Measurements from ENCODE around the gene SCARB2. TPM values are rescaled to one million over a fixed set of nuclear protein-coding genes. Genes with fewer than 3 reads are reported as not detected.

The SCARB2 gene
- total and polyA plus RNA-seq, 2 experiments from 2014 or later = 131 to 246 TPM

DNA sequence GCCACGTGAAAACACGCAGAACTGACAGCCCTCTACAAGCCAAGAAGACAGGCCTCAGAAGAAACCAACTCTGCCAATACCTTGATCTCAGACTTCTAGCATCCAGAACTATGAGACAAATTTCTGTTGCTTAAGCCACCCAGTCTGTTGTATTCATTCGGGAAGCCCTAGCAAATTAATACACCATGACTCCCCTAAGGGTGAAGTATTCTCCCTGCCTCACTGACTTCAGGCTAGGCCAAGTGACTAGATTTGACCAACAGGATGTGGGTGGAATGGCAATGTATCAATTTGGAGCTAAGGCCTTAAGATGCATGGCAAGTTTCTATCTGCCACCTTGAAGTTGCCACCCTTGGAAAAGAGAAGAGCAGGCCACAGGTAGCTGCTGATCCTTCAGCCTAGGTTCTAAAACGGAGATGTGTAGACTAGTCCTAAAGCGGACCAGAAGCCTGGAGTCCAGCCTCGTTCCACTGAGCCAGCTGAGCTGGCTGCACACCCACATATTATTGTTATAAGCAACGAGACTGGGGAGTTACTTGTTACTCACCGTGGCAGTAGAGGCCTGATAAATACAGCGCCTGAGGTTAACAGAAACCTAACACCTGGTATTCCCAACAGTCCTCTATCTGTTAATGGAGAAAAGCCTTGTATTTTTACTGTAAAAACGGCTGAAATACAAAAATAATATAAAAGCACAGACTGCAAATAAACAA is 16.4 kb downstream of the SCARB2 start:
- Histone ChIP-seq H3K27ac (peak overlapping the region; percentile 74), H3K9me3 (ENCODE audit: low read depth) (no peaks in the 10 kb centered on the region), H3K27me3 (no peaks in the 10 kb centered on the region), H3K4me1 (ENCODE audit: insufficient read depth) (peaks cover 77% of the 10 kb centered on the region), H3K36me3 (replicated peaks; ENCODE audit: insufficient read depth, low read depth) (peaks cover 5% of the 10 kb centered on the region), H3K4me2 (peak overlapping the region; percentile 63), H2AFZ (no peak overlapping the region), H4K20me1 (ENCODE audit: insufficient read depth, poor library complexity, severe bottlenecking) (no peaks in the 10 kb centered on the region), H3K4me3 (no peak overlapping the region), H3K79me2 (peaks cover 86% of the 10 kb centered on the region), H3K9me2 (replicated peaks; ENCODE audit: insufficient read depth) (no peaks in the 10 kb centered on the region)
- no peak for TF ChIP-seq EZH2phosphoT487 (IDR thresholded peaks at IDR 0.05; ENCODE audit: low read depth, severe bottlenecking, unreplicated experiment)
- TF ChIP-seq EZH2 (IDR thresholded peaks at IDR 0.05; ENCODE audit: borderline replicate concordance) = no peak
- TF ChIP-seq, protein P1, sequence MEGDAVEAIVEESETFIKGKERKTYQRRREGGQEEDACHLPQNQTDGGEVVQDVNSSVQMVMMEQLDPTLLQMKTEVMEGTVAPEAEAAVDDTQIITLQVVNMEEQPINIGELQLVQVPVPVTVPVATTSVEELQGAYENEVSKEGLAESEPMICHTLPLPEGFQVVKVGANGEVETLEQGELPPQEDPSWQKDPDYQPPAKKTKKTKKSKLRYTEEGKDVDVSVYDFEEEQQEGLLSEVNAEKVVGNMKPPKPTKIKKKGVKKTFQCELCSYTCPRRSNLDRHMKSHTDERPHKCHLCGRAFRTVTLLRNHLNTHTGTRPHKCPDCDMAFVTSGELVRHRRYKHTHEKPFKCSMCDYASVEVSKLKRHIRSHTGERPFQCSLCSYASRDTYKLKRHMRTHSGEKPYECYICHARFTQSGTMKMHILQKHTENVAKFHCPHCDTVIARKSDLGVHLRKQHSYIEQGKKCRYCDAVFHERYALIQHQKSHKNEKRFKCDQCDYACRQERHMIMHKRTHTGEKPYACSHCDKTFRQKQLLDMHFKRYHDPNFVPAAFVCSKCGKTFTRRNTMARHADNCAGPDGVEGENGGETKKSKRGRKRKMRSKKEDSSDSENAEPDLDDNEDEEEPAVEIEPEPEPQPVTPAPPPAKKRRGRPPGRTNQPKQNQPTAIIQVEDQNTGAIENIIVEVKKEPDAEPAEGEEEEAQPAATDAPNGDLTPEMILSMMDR (IDR thresholded peaks at IDR 0.05; ENCODE audit: poor library complexity) = no peak
- no peak for DNase-seq (ENCODE audit: low spot score)
- WGBS (ENCODE audit: low lambda C conversion rate, missing lambda C conversion rate) = 78% methylated on average over 10 of the region's 10 CpGs

- no peak overlapping the region for H2AFZ ChIP-seq
- no peaks in the 10 kb centered on the region for H4K20me1 ChIP-seq (ENCODE audit: insufficient read depth, poor library complexity, severe bottlenecking)
- H3K4me3 ChIP-seq = no peak overlapping the region
- peak overlapping the region; percentile 74 for H3K27ac ChIP-seq
- H3K4me1 ChIP-seq (ENCODE audit: insufficient read depth) = peaks cover 80% of the 10 kb centered on the region
- no peaks in the 10 kb centered on the region for H3K27me3 ChIP-seq
- no peak overlapping the region for H3K4me2 ChIP-seq
- peaks cover 85% of the 10 kb centered on the region for H3K79me2 ChIP-seq
- no peak for DNase-seq (ENCODE audit: low spot score)
- 100% methylated on average over 2 of the region's 2 CpGs for WGBS (ENCODE audit: low lambda C conversion rate, missing lambda C conversion rate)
- TF ChIP-seq EZH2 (IDR thresholded peaks at IDR 0.05; ENCODE audit: borderline replicate concordance) = no peak
- TF ChIP-seq, protein P1 (IDR thresholded peaks at IDR 0.05; ENCODE audit: poor library complexity) = no peak
- no peak for TF ChIP-seq EZH2phosphoT487 (IDR thresholded peaks at IDR 0.05; ENCODE audit: low read depth, severe bottlenecking, unreplicated experiment)
- H3K36me3 ChIP-seq (replicated peaks; ENCODE audit: insufficient read depth, low read depth) = peaks cover 5% of the 10 kb centered on the region
- no peaks in the 10 kb centered on the region for H3K9me3 ChIP-seq (ENCODE audit: low read depth)
- no peaks in the 10 kb centered on the region for H3K9me2 ChIP-seq (replicated peaks; ENCODE audit: insufficient read depth)
Measured at GRCh38 chr4:76196376-76196775, 17.2 kb downstream of the SCARB2 start.

GRCh38 chr4:76195326-76195725 is 18.3 kb downstream of the SCARB2 start:
- Histone ChIP-seq H3K9me3 (ENCODE audit: low read depth) (no peaks in the 10 kb centered on the region), H3K9me2 (replicated peaks; ENCODE audit: insufficient read depth) (no peaks in the 10 kb centered on the region), H3K4me2 (peak overlapping the region; percentile 6), H3K27me3 (no peaks in the 10 kb centered on the region), H3K79me2 (peaks cover 85% of the 10 kb centered on the region), H2AFZ (no peak overlapping the region), H3K4me3 (no peak overlapping the region), H3K4me1 (ENCODE audit: insufficient read depth) (peaks cover 71% of the 10 kb centered on the region), H4K20me1 (ENCODE audit: insufficient read depth, poor library complexity, severe bottlenecking) (no peaks in the 10 kb centered on the region), H3K36me3 (replicated peaks; ENCODE audit: insufficient read depth, low read depth) (peaks cover 5% of the 10 kb centered on the region), H3K27ac (peak overlapping the region; percentile 74)
- TF ChIP-seq EZH2phosphoT487 (IDR thresholded peaks at IDR 0.05; ENCODE audit: low read depth, severe bottlenecking, unreplicated experiment) (no peak), EZH2 (IDR thresholded peaks at IDR 0.05; ENCODE audit: borderline replicate concordance) (no peak)
- TF ChIP-seq, protein P1 (IDR thresholded peaks at IDR 0.05; ENCODE audit: poor library complexity) = no peak
- DNase-seq (ENCODE audit: low spot score) = no peak
- WGBS (ENCODE audit: low lambda C conversion rate, missing lambda C conversion rate) = 93% methylated on average over 3 of the region's 3 CpGs
